ENCODE data around the gene MPLKIP.
"Not testable (repeated sequence)": the region's sequence is repeated elsewhere in the genome, so short reads cannot be mapped to it uniquely, and the experiment has no call there.

Gene MPLKIP

DNA sequence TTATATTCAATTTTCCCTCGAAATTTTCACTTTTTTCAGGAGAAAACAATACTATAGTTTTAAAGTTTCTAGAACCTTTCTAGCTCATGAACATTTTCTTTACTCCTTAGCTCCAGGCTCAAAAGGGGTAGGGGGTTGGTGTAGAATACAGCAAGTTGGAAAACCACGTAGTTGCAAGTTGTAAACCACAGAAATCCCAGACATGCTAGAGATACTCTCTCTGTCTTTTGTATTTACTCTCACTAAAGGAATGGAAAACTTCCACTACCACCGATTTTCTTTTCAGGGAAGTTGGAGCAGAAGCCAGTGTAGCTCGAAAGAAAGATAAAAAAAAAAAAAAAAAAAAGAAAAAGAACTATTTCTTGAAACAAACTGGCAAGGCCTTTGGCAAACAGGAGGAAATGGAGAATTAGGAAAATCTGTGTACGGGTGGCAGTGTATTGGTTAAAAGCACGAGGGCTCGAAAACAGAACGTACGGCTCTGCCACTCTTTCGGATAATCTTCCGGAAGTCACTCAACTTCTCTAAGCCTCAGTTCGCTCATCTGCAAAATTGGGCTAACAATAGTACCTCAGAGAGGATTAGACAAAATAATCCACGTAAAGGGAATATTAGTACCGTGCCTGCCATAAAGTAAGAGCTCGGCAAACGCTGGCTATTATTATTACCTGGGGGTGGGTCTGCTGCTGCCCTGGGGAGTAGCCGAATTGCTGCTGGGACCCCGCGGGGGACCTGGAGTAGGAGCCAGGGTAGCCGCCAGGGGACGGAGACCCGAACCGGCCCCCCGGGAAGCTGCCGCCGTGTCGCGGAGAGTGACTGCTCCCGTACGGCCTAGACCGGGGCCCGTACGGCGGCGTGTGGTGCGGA, 628 bp downstream of the MPLKIP start:
- no peak for DNase-seq (ENCODE audit: low read depth)

DNA sequence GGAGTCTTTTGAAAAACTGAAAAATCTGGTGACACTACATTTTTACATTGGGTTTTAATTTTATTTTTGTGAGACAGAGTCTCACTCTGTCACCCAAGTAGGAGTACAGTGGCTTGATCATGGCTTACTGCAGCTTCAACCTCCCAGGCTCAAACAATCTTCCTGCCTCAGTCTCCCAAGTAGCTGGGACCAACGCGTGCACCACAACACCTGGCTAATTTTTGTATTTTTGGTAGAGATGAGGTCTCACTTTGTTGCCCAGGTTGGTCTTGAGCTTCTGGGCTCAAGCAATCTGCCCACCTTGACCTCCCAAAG, 11.5 kb downstream of the MPLKIP start:
- no peak for DNase-seq (ENCODE audit: low read depth)

DNA sequence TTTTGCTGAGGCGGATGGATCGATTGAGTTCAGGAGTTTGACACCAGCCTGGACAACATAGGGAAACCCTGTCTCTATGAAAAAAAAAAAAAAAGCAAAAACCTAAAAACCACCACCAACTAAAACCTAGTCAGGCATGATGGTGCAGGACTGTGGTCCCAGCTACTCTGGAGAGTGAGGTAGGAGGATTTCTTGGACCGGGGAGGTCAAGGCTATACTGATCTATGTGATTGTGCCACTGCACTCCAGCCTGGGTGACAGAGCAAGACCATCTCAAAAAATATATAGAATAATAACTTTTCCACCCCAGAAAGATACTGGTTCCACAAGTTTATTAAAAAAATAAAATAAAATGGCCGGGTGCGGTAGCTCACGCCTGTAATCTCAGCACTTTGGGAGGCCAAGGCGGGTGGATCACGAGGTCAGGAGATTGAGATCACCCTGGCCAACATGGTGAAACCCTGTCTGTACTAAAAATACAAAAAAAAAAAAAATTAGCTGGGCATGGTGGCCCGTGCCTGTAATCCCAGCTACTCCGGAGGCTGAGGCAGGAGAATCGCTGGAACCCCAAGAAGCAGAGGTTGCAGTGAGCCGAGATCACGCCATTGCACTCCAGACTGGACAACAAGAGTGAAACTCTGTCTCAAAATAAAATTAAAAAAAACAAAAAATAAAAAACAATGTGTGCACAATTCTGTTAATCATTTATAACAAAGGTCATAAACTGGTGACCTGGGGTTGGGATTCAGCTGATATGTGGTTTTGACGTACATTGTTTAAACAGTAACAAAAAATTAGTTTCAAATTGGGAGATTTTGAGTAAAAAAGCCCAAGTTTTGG, 12.1 kb downstream of the MPLKIP start:
- DNase-seq (ENCODE audit: low read depth): not testable (repeated sequence)

DNA sequence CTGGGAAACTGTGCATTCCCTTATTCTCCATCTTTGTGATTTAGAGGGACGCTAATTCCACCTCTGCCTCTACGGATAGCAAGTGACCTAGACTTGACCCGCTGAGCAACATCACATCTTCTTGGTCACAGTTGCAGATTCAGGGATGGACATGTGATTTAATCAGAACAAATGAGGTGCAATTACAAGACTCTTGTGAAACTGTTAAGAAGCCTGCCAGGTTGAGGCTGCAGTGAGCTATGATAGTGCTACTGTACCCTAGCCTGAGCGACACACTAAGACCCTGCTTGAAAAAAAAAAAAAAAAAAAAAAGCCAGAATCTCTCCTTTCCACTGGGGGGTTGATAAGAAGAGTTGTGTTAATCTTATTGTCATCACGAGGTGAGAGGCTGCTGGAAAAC, 14.4 kb downstream of the MPLKIP start:
- no peak for DNase-seq (ENCODE audit: low read depth)

DNA sequence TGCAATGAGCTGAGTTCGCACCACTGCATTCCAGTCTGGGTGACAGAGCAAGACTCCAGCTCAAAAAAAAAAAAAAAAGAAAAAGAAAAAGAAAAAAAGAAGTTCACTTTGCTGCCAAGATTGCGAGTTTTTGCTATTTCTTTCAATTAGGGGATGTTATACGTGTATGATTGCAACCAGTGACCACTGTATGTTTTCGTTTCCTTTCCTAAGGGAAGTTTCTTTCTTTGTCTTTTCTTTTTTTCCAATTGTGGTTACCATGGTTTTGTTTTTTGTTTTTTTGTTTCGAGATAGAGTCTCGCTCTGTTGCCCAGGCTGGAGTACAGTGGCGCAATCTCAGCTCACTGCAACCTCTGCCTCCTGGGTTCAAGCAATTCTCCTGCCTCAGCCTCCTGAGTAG, 16.2 kb downstream of the MPLKIP start:
- DNase-seq (ENCODE audit: low read depth): not testable (repeated sequence)

DNA sequence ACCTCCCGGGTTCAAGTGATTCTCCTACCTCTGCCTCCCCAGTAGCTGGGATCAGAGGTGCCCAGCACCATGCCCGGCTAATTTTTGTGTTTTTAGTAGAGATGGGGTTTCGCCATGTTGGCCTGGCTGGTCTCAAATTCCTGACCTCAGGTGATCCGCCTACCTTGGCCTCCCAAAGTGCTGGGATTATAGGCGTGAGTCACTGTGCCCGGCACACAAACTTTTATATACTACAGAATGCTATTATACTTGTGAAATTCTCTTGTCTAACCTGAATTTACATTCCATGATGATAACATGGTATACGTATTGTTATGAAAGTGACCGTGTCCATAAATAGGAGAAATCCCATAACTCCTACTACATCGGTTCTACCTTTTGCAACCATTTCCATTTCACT, 17.2 kb downstream of the MPLKIP start:
- not testable (repeated sequence) for DNase-seq (ENCODE audit: low read depth)

DNA sequence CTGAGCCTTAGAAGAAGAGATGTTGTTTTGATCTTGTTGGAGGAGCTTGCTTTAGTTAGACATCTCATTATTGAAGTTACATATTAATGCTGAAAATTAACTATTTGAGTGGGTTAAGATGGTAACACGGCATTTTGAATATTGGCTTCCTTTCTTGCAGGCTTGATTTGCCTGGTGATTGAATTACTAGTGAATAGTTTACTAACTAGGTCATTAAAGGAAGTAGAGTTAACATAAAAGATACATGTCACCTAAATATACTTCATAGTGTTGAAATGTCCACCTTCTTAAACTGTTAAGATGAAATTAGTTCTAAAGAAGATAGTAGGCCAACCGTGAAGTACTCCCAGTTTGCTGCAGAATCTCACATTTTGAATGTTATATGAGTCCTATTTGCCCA, 18.5 kb downstream of the MPLKIP start:
- no peak for DNase-seq (ENCODE audit: low read depth)

DNA sequence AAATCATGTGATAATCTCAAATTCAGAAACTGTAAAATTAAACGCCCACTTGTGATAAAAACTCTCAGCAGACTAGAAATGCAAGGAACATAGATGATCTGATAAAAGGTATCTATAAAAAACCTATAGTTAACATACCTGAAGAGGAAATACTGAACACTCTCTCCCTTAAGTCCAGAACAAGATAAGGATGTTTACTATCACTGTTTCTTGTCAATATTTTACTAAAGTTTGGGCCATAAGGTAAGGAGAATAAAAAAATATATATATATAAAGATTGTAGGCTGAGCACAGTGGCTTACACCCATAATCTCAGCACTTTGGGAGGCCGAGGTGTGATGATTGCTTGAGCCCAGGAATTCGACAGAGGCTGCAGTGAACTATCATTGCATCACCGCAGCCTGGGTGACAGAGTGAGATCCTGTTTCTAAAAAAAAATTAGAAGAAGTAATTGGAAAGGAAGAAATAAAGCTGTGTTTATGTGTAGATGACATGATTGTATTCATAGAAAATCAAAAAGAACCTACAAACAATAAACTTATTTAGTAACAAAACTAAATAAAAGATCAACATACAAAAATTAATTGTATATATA, 28.4 kb downstream of the MPLKIP start:
- no peak for DNase-seq (ENCODE audit: low read depth)

DNA sequence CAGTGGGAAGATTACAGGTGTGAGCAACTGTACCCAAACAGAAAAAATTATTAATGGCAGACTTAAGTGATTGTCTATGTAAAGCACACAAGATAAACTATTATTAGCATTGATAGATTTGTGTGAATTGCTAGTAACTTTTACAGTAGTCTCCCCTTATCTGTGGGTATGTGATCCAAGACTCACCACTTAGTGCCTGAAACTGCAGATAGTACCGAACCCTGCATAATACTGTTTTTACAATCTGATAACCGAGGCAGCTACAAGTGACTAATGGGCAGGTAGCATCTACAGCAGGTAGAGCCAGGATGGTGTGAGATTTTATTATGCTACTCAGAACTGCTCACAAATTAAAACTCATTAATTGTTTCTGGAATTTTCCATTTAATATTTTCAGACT, 31.5 kb downstream of the MPLKIP start:
- no peak for DNase-seq (ENCODE audit: low read depth)

DNA sequence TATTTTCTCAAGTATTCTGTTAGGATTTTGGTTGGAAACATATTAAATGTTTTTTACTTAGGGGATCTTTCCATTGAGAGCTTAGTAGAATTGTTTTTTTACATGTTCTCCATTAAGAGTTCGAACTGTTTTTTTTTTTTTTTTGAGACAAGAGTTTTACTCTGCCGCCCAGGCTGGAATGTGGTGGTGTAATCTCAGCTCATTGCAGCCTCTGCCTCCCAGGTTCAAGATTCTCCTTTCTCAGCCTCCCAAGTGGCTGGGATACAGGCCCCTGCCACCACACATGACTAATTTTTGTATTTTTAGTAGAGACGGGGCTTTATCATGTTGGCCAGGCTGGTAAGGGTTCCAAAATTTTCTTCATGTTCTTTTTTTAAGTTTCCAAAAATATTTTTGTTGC, 33.2 kb downstream of the MPLKIP start:
- DNase-seq (ENCODE audit: low read depth): no peak

DNA sequence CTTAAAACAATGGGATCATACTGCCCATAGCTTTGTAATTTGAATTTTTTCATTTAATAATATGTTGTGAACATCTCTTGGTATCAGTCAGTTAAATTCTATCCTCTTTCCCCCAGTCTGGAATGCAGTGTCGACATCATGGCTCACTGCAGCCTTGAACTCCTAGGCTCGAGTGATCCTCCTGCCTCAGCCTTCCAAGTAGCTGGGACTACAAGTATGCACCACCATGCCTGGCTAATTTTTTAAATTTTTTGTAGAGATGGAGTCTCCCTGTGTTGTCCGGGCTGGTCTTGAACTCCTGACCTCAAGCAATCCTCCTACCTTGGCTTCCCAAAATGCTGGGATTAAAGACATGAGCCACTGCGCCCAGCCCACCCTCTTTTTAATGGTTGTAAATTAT, 34.6 kb downstream of the MPLKIP start:
- no peak for DNase-seq (ENCODE audit: low read depth)

DNA sequence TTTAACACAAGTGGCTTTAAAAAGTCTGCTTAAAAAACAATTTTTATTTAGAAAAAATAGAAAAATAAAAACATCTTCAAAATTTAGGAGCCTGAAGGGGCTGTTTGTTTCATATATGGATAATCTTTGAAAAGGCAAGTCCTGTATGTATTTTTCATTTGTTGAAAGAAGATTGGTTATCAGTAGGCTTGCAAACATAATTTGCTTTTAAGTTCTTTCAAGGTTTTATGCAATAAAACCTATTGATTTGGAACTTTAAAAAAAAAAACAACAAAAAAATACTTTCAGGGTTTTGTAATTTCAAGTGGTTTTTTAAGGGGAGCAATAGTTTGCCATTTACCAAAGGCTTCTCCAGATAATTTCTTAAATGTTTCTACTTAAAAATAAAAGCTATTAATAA, 35.6 kb downstream of the MPLKIP start:
- DNase-seq (ENCODE audit: low read depth): no peak

DNA sequence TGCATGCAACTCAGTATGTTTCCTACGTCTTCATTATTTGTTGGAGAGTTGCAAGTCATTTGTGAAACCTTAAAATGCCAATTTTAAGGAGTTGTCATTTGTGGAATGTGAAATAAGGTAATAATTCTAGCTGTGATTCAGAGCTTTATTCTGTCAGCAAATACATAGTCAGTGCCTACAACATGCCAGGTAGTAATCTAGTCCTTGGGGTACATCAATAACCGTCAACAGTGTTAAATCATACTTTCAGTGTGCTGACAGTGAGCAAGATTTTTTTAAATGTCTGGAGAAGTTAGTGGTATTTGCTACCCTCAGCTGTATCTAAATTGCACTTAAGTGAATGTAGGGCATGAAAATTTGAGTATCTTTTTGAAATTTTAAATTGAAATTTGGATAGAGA, 36.7 kb downstream of the MPLKIP start:
- DNase-seq (ENCODE audit: low read depth): no peak

DNA sequence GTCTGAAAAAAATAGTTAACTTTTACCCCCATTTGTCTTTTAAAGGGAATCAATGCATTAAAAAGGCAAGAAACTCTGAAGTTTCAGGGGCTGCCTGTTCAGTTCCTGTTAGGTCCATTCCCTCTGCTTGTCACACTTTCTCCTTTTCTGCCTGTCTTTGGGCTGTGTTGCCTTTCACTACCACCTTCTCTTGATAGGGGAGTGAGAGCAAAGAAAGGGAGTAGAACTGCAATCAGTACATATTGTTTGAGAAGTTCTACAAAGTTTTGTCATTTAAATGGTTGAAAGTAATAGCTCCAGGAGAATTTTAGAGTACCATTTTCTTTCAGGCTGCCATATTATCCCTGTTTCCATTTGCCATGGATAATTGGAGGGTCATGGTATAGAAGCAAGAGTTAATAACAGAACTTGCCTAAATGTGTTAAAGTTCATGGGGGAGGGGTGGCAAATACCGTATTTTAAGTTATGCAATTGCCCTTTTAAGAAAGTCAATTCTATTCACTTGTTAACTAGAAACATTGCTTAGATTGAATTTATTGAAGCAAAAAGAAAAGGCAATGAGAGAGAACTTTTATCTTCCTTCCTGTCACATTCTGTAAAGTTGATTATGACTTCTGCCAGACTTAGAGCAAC, 38.6 kb downstream of the MPLKIP start:
- DNase-seq (ENCODE audit: low read depth): no peak

DNA sequence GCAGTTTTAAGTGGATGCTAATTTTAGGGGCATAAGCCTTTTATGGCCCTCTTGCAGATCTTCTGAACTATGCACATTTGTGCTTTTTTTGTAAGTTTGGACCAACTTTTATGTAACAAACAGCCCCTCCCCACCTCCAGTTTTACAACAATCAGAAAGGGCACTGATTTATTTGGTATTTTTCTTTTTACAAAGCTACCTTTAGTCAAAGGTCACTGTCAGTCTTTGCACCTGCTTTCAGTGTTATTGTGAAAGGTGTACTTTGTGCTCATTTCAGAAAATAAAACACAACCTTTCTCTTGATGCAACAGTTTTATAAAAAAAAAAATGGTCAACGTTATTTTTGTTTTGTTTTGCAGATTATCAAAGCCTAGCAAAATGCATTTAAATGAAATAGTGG, 39.2 kb downstream of the MPLKIP start:
- DNase-seq (ENCODE audit: low read depth): no peak

DNA sequence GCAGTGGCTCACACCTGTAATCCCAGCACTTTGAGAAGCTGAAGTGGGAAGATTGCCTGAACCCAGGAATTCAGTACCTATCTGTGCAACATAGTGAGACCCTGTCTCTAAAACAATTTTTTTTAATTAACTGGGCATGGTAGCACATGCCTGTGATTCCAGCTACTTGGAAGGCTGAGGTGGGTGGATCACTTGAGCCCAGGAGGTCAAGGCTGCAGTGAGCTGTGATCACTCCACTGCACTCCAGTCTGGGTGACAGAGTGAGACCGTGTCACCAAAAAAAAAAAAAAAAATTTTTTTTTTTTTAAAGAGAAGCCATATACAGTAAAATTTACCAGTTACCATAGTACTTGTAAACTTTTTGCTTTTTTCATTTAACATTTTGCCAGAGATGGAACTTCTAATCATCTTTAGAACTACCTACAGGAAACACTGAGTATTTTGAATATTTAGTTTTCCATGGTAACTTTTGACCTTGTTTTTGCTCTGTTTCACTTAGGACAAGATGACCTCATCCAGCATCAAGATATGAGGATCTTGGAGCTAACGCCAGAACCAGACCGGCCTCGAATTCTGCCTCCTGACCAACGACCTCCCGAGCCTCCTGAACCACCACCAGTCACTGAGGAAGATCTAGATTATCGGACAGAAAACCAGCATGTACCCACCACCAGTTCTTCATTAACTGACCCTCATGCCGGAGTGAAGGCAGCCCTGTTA, 40.6 kb downstream of the MPLKIP start:
- DNase-seq (ENCODE audit: low read depth): no peak

DNA sequence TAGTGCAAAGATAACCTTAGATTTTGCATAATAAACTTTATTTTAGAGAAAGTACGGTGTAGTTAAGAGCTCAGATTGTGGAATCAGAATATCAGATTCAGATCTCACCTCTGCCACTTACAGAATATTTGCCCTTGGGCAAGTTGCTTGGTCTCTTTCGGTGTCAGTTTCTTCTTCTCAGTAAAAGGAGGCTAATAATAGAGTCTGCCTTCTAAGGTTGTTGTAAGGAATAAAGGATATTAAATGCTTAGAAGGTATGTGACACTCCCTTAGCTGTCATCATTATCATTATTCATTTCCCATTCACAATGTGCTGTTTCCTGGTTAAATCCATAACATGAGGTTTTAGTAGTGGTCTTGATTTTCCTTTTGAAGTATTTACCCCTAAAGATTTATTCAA, 42.2 kb downstream of the MPLKIP start:
- DNase-seq (ENCODE audit: low read depth): no peak

DNA sequence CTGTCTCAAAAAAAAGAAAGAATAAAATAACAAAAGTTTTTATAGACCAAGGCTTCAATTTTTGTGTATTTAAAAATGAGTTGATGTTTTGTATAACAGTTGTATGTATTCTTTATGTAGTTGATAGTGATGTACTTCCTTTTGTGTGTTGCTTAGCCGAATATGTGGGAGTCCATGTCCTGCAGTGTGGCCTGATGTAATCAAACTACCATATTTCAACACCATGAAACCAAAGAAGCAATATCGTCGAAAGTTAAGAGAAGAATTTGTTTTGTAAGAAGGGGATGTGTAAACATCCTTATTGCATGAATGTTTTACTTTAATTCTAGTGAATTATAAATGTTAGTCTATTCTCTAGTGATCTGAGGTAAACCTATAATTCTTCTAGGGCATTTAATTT, 56.6 kb downstream of the MPLKIP start:
- DNase-seq (ENCODE audit: low read depth): no peak

All from T-helper 22 cell (primary cell).